Activated CD8-positive, alpha-beta memory T cell treated with anti-CD3 and anti-CD28 coated beads, Interleukin-2, amount 50 U/mL, for 24 hours (primary cell): ENCODE results near the gene ARID3B.

Experiments used
- DNase-seq: peaks from one replicate; pipeline ENCODE4 v3.0.0-alpha.2; 2020; ENCODE audit errors: extremely low read depth

Gene ARID3B

DNA sequence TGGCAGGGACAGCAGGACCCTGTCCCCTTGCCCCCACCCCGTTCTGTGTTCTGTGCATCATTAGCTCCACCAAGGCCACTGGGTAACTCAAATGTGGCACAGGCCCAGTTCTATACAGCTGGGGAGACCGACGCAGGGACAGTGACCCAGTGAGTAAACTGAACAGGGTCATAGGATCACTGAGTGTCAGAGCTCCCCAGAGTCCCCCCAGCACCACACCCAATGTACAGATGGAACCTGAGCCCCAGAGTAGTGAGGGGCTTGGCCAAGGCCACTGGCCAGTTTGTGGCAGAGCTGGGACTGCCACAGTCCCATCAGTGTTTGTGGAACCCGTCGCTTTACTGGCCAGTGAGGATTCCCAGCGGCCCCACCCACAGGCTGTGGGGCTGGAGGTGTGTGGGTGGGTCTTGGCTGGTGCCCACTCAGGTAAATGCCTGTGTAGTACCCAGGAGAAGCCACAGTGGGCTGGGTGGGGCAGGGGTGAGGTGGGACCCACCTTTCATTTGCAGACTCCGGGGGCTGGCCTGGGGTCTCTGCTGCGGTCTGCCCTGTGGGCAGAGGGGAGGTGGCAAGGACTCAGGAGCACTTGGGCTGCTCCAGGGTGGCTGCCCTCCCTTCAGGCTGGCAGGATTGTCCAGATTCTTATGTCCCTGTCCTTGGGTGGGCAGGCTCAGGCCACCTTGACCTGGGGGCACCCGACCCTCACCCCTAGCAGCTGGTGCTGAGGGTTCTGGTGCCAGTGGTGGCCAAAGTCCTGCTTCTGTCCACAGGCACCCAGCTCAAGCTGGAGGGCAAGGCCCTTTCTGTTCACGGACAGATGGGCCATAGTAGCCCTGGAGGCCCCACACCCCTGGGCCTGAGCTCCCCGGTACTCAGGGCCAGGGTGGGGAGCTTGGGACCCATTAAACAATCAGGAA, 63.0 kb downstream of the ARID3B start:
- DNase-seq, result no peak

DNA sequence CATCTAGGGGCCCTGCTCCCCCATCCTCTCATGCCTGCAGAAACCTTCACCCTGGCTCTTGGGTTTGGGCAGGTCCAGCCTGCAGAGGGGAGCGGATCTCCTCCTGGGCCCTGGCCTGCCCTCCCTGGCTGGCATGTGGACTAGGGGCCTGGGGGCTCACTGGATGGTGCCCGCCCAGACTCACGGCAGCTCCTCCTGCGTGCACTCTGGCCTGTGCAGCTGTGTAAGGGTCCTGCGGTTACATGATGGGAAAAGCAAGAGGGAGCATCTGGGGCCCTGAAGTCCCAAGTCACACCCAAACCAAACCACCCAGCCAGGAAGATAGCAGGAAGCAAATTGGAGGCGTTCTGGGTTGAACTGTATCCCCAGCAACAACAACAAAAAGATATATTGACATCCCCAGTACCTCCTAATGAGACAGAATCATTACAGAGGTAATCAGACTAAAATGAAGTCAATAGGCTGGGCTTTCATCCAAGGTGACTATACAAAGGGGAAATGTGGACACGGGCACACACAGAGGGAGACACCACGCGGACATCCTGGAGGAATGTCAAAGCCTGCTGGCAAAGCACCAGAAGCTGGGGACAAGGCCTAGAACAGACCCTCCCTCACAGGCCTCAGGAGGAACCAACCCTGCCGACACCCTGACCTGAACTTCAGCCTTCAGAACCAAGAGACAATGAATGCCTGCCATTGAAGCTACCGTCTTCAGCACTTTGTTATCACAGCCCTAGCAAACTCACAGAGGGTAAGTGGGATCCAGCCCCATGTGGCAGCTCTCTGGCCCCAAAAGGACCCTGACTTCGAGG, 64.2 kb downstream of the ARID3B start:
- DNase-seq, result no peak

DNA sequence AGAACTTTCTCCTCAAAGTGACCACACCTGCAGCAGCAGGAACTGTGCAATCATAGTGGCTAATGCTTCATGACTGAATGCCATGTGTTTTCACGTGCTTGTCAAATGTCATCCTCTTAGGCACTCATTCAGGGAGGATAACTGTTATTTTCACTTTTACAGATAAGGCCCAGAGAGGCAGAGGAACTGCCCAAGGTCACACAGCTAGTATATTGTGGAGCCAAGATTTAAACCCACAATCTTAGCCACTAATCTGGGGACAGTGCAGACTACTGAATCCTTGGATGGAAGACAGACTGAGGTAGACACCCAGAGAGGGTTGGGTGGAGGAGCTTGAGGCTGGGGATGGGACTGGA, 64.8 kb downstream of the ARID3B start:
- DNase-seq, result no peak

DNA sequence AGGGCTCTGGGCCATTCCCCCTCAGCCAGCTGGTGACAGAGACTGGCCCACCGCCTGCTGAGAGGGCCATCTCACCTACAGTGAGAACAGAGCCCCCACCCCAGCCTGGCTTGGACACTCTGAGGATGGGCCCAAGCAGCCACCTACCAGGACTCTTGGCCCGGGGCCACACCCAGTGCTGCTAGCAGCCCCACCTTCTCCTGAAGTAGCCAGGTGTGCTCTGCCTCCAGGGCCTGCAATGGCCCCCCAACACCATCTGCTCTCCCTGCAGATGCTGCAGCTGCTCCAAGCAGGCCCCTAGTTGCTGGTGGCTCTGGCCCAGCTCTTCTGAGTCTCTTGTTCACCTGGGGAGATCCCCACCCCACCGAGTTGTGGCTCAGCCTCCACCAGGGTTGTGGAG, 67.8 kb downstream of the ARID3B start:
- DNase-seq, result no peak

DNA sequence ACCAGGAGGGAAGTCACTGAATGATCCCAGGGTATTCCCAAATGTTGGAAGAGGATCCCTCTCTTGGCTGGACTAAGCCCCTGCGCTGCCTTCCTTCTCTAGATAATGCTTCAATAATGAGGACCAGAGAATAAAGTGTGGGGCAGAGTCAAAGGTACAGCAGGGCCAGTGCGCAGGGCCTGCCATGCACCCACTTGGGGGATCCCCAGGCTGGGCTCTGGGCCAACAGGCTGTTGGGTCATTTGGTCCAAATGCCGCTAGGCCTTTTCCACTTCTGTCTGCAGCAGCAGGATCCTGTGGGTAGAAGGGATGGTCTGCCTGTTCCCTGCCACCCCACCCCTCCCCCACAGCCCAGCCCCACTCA, 68.9 kb downstream of the ARID3B start:
- no peak for DNase-seq

DNA sequence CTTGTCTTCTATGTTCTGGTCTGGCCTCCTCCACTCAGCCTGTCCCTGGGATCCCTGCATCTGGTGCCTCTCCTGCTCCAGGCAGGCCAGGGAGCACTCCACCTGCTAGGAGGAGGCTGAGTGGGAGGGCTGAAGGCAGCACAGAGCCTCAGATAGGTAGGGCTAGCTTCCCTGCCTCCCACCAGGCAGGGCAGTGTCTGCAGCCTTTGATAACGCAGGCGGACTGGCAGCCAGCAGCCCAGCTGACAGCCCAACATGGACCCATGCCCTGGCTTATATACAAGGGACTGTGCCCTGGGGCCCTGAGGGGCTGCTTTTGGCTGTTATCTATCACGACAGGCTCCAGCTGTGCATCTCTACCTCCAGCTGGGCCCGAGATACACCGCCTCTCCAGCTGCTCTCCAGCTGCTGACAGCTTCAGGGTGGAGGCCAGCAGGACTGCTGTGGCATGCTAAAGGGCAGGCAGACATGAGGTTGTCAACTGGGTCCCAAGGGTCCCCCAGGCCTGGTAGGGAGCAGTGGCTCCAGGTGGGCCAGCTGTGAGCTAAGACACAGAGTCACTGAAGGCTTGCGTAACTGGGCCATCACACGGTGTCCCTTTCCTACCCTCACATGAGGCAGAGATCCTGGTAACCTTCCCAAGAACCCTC, 69.4 kb downstream of the ARID3B start:
- DNase-seq, result no peak

DNA sequence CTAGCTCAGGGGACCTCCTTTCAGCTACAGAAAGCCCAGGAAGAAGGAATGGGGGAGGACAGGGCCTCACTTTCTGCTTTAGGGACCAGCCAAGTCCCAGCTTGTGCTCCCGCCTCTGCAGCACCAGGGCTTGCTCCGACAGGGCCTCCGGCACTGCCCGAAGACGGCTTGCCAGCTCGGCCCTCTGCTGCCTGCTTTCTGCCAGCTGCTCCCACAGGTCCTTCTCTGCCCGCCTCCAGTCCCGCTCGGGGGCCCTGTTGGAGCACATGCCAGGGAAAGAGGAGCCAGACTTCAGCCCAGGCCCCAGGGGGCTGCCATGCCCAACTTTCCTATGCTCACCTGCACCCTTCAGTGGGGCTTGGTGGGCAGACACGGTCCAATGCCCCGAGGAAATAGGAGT, 70.3 kb downstream of the ARID3B start:
- DNase-seq, result no peak

DNA sequence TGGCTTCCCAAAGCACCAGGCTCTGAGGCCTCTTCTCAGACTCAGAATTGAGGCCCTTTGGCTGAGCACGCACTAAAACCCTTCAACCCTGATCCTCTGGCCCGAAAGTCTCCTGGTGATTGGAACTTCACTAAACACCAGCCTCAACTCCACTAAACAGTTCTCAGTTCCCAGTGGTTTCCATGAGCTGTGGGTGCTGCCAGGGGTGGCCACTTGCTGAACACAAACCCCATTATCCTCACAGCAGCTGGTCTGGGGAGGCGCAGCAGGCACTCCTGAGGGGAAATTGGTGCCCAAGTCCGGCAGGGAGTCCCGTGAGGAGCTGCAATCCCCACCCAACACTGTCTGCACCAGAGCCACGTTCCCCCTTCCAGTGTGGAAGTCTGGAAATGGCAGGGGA, 70.8 kb downstream of the ARID3B start:
- DNase-seq, result no peak

DNA sequence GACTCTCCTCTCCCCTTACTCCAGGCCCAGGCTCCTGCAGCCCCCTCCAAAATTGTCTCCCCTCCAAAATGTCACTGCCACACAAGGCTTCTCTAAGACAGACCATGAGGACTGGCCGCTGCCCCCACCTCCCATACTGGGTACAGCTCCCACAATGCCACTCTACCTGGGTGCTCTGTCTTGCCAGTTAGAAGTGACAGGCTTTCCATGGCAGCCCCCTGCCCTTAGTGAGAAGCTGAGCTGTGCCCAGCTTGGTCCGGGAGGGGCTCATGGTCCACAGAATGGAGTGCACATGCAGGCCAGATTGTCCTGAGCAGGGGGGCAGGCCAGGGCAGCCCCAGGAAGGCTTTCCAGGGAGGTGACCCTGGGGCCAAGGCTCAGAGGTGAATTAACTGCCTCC, 71.7 kb downstream of the ARID3B start:
- no peak for DNase-seq

DNA sequence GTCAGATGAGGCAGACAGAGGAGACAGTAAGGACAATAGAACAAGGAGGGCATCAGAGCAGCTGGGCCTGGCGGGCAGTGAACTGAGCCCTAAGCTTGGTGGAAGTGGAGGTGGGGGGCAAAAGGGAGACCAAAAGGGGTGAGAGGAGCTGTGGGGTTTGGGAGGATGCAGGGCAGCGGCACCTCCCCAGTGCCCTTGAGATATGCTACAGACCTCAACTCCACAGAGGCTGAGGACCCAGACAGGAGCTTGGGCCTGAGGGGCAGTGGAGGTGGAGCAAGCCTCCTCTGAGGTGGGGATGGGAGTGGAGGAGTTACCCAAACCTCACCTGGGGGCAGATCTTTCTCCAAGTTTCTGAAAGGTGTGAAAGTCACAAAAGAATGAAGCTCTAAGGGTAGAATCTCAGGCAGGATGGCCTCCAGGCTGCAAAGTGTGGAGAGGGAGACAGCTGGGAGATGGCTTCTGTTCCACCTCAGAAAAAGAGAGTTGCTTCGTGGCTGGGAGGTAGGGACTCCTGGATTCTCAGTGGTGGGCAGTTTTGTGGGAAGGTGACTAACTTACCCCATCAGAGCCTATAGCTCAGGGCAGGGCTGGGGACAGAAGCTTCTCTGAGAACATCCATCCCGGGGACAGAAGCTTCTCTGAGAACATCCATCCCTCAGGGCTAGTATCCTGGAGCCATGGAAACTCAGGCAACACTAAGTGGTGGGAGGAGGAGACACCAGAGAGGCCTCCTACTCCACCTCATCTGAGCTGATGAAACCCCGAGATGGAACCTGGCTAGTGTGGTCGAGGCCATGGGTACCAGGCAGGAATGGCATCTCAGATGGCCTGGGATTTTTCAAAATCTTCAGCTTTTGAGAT, 72.3 kb downstream of the ARID3B start:
- no peak for DNase-seq

DNA sequence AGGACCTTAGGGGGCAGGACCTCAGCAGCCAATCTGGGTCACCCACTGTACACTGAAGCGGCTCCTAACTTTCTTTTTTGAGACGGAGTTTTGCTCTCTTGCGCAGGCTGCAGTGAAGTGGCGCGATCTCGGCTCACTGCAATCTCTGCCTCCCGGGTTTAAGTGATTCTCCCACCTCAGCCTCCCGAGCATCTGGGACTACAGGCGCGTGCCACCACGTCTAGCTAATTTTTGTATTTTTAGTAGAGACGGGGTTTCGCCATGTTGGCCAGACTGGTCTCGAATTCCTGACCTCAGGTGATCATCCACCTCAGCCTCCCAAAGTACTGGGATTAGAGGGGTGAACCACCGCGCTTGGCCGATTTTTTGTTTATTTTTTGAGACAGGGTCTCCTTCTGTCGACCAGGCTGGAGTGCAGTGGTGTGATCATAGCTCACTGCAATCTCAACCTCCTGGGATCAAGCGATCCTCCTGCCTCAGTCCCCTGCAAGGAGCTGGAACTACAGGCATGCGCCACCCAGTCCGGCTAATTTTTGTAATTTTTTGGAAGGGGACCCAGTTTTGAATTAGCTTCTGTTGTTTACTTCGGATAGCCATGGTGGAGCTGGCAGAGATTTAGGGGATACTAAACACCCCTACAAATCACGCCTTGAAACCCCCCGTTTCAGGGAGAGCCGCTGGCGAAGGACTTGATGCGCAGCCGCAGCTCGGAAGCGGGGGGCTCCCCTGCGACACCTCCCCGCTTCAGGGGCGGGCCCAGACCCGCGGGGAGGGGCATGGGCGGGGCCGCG, 73.1 kb downstream of the ARID3B start:
- no peak for DNase-seq

DNA sequence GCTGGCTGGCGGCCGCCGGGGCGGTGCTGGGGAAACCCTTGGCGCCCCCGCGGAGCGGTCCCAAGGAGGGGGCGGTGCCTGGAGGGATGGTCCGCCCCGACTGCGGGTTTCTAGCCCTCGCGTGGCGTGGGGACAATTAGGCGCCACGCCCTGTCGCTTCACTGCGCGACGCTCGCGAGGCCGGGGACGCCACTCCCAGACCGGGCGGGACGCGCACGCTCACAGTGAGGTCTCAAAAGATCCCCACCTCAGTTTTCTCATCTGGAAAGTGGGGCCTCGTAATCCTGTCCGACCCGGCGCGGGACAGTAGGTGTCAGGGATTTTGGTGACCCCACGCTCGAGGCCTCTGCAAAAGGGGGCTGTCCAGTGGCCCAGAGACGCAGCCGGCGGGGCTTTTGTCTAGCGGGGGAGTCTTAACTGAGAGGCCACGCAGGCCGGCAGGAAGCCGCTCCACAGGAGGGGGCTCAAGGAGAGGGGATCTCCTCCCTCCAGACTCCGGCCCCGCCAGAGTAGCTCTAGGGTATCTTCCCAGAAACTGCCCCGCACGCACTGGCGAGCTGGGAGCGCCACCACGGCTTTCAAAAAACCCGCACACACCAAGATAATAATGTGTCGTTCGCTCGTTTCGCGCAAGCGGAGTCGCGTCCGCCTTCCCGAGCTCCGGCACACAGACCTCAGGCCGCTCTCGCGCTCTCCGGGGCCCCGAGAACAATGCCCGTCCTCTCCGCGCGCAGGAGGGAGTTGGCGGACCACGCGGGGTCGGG, 73.9 kb downstream of the ARID3B start:
- peak; percentile 54 for DNase-seq

DNA sequence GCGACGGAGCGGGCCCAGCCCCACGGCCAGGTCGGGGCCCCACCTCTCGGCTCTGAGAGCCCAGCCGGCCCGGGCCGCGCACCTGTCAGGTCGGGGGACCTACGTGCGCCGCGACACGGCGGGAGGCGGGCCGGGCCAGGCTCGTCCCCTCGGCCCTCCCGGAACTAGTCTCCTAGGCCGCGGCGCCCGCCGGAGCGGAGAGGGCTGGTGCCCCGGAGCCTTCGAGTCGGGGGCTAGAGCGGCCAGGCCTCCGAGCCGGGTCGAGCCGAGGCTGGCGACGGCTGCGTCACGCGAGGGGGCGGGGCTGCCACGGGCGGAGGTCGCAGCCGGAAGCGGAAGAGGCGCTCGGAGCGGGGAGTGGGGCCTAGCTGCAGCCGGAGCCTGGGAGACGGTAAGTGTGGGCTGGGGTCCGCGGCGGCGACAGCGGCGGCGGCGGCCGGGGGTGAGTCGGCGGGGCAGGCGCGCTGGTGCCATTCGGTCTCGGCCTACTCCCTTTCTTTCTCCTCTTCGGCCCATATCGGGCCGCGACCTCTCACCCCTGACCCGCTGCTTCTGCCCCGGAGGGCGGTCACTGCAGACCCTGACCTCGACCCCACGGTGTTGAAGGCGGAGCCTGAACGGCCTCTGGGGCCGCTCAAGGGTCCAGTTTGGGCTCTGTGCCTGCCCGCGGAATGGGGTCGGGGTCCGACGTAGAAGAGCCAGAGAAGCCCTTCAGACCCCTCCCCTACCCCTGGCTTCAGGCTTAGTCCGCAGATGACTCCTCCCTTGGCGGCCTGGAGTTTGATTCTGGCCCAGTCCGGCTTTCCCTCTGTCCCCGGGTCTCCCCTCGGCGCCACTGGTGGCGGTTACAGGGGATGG, 74.7 kb downstream of the ARID3B start, which contains the start of gene CLK3:
Gene CLK3, plus strand, starts transcription at position 329 of the 858 bp plus-strand sequence. CDS start 3,361 bp downstream, outside the sequence.
- peak; percentile 81 for DNase-seq

DNA sequence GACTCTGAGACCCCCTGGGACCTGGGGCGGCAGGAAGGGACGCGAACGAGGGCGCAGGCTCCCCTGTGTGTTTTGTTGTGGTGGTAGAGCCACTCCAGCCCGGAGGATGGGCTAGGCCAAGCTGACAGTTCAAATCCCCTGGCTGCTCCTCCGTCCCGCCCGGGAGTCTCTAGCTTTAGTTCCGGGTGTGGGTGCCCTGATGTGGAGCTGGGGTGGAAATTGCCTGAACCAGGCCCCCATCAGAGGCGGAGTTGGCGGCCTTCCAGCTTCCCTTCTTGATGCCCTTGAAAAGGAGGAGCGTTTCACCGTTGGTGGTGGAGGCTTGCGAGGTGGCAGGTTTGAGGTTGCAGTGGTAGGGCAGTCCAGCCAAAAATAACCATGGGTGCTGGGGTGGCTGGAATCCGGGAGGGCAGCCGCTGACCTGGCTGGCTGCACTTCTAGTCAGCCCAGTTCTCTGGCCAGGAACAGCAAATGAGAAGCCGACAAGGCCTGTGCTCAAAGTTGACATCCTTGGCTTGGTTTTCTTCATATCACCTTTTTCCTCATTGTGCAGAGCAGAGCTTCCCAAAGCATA, 75.4 kb downstream of the ARID3B start:
- DNase-seq, result no peak

DNA sequence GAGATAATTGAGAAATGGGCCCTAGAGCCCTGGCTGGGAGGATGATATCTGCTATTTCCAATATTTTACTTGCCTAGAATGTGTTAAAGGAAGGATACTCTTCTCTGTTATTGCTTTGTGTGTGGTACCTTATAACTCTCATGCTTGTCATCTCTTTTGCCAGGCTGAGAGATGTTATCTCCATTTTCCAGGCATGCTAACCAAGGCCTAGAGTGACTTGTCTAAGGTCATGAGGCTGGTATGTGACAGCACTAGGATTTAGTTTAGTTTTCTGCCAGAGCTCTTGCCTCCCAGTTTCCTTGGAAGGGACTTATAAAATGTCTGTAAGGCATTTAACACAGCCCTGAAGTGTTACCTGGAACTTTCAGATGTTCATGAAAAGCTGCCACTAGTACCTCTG, 76.0 kb downstream of the ARID3B start:
- DNase-seq, result no peak

DNA sequence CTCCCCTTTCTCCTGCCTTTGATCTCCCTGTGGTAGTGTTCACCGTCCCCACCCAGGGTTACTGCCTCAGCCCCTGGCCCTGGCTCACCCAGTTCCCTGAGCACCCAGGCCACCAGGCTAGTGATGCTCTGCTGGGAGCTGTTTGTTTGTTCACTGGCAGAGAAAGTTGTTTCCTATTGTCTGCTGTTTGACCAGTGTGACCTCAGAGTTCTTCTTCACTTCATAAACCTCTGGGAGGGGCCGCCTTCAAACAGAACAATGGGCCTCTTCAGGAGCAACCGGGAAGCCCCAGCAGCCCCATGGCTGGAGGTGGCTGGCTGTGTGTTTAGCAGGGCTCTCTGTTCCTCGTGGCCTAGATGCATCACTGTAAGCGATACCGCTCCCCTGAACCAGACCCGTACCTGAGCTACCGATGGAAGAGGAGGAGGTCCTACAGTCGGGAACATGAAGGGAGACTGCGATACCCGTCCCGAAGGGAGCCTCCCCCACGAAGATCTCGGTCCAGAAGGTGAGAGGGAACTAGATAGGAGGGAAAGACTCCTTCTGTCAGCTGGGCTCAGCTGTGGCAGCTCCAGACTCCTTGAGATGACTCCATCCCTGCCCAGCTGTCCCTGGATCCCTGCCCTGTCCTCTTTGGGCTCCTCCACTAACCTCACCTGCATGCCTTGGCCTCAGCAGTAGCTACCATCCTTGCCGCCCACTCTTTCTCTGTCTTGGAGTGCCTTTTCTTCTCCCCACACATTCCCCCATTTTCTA, 78.0 kb downstream of the ARID3B start:
- no peak for DNase-seq

DNA sequence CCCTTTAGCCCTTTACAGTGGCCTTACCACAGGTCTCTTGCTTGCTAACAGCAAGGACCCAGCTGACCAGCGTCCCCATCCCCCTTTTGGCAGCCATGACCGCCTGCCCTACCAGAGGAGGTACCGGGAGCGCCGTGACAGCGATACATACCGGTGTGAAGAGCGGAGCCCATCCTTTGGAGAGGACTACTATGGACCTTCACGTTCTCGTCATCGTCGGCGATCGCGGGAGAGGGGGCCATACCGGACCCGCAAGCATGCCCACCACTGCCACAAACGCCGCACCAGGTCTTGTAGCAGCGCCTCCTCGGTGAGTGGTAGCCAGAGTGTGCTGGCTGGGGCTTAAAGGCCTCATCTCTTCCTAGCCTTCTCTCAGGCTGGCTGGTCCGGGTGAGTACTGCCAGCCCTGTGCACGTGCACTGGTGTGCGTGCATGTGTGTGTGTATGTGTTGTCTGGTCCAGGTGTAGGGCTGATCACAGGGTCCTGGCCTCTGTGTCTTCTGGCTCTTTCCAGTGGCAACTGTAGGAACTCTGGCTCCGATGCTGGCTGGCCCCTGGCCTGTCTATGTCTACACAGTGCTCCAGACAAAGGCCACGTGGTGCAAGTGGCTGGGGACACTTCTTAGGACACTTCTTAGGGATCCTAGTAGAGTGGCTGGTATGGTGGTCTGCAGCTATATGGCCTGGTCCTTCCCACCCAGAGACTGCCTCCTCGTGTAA, 79.1 kb downstream of the ARID3B start:
- no peak for DNase-seq
